Activated T-helper 1 cell treated with anti-CD3 and anti-CD28 coated beads, Interleukin-2, amount 50 U/mL, for 16 hours (primary cell): Measurements from ENCODE around the gene SLC25A26.

ENCODE experiments used
- DNase-seq, 2 donors: peaks; one replicate each; pipeline ENCODE4 v3.0.0-alpha.2; 2020; ENCODE audit warnings: low read depth in 1 of 2, low spot score in 1 of 2

The SLC25A26 gene

DNA sequence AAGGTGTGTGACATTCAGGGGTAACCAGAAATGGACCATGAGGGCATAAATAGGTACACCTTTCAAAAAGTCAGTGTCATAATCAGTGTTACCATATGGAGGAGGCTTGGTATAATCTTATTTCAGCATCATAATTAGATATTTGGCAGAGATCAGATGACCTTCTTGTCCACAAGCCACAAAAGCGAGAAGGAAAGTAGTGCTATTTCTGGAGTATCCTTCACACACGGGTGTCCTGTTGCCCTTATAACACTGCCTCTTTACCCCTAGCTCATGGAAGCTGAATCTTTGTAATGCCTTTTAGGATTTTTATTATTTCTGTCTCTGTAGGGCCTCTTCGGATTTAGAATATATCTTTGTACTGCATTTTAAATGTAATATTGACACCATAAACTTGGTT is 147.2 kb downstream of the SLC25A26 start:
- DNase-seq = no peak

DNA sequence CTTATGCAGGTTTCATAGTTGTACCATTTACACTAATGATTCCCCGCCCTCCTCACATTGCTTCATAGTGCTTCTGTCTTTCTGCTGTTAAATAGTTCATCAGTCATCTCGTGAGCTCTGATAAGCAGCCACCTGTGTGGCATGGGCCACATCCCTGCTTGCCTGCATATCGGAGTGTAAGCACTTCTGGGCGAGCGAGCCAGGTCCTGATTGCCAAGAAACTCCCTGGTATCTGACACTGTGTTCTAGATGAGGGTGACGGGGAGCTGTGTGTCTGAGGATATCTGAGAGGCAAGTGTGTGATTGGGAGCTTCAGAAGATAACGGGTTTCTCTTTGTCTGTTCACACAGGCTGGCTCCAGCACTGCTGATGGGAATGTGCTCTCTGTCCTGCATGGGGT is 149.4 kb downstream of the SLC25A26 start:
- DNase-seq = no peak

DNA sequence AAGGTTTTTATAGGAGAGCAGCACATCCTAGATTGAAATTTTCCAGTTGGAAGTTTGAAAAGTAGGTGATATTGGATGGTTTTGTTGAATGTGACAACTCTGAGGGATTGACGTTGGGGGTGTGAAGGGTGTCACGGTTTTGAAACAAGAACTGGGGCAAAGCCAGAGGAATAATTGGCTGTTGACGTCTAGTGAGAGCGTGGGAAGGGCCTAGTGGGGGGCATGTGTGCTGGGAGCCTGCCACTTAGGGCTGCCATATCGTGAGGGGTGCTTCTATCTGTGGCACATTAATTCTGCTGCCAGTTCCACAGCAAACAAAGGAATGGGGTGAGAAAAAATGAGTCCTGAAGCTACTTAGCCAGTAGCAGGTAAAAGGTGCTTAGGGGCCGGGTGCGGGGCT is 150.6 kb downstream of the SLC25A26 start:
- no peak for DNase-seq

DNA sequence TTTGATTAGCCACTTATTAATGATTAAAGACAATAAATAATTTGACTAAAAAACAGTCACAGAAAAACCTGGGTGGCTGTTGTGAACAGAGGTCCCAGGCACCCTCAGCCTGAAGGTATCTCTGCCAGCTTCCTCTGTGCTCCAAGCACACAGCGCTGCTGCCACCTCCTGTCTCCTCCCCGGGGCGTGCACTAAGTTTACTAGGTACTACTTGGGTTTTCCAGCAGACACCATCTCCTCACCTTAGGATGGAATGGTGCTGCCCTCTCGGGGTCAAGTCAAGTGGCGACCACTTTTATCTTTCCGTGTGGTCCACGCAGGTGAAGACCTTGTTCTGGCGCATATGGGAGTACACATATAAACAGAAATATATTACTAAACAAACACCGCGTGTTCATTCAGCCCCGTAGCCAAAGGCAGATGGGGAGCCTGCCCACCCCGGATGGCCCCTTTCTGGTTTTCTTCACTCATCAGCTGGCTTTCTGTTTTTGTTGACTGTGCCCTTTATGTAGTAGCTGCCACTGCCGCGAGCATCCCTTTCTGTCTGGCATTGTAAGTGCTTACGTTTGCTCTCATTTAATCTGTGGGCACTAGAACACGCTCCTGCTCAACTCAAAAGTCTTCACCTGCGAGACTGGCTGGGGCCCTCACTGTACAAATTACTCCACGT is 152.0 kb downstream of the SLC25A26 start:
- DNase-seq = peak in 1 of 2 donors; percentile 20

DNA sequence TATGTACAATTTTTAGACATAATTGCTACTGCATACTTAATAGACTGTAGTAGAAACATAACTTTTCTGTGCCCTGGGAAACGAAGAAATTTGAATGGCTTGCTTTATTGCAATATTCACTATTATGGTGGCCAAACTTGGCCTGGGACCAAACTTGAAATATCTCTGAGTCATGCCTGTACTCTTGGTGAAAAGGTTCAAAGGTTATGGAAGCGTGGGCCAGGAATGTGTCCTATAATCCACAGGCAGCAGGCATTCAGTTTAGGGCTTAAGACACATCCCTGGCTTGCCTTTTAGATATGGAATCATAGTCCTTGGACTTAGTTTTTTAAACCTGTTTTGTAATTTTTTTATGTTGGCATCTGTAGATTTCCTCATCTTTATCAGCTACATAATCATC is 155.8 kb downstream of the SLC25A26 start:
- no peak for DNase-seq

DNA sequence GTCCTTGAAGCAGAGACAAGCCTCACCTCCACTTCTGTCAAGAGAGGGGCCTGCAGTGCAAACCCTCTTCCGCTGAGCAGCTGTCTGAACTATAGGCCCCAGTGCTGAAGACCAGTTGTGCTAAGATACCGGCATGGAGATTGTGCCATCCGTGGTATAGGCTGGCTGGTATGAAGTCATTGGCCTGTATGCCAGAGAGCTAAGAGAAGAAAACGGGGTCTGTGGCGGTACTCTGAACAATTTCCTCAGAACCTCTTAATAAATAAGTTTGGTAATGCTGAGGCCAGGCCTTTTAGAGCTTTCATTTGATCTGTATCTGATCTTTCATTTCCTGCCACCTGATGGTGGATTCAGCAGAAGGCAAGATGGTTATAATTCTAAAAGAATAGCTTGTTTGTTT is 157.0 kb downstream of the SLC25A26 start:
- no peak for DNase-seq

DNA sequence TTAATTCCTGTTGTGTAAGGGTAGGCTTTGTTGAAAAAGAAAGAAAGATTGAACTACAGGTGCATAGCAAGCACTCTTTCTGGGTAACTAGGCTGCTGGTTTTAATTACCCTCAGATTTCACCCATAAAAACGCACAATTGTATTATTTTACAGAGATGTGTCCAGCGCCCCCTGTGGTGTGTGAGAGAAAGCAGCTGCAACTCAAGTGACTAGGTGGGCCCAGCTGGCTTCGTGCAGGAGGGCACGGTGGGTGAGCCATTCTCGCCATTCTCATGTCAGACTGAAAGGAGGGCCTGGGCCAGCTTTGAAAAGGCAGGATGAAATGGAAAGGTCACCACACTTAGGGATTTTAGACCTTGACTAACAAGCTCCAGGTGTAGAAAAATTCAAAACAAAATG is 157.5 kb downstream of the SLC25A26 start:
- peak; percentile 19 to 26 for DNase-seq

DNA sequence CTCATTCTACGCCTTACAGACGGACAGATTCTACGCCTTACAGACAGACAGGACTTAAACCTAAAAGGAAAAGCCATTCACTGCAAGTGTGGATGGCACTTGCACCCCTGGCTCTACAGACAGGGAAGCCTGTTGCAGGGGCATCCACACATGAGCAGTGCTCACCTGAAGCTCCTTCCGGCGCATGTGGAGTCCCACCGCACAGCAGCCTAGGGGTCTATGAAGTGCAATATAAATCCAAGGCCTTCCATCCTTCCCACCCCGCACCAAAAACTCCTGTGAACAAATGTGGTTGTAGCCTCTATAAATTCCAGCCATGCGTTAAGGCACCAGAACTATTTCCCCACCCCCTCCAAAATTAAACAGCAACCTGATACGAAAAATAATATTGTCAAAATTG is 158.8 kb downstream of the SLC25A26 start:
- DNase-seq = no peak

DNA sequence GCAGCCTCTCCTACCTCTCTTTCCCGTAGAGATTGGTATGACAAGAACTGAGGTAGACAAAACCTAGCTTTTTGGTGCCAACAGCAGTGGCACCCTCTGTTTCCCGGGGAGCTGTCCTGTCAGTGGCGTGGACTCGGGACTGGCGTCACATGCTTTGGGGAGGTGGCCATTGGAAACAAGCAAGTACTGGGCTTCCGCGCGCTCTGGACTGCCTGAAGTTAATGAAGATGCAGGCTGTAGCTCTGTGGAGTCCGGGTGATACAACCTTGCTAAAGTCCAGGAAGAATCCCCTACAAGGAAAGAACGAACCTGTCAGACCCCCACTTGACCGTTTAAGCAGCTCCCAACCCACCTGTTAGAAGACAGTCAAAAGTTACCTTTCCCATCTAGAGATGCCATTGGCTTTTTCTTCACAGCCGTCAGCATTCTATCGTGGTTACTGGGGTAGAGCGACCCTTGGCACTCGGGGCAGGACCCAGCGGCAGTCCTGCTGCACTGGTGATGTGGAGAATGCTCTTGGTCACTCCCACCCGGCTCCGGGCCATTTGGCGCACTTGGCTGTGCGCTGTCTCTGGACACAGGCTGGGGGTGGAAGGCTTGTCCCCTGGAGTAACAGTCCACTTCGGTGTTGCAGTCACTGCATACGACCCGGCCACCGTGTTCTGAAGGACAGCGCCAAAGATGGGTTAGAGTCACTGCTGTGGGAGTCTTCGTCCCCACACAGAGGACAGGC is 159.6 kb downstream of the SLC25A26 start:
- DNase-seq = no peak

DNA sequence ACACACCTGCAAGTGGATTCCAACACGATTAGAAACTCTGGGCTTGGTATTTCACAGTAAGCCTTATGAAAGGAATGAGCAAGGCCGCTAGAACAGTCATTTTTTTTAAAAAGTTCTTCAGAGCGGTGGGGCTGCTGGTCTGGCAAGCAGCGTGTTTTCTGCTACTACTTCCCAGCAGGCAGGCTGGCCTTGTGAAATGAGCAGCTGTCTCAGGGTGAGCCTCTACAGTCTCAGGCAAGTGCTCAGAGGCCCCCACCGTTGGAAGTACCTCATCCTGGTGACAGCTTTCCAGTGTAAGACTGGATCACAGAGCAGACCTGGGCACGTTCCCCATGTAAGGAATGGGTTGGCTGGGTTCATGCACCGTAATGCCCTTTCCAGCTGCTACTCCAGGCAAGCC is 160.8 kb downstream of the SLC25A26 start:
- no peak for DNase-seq

DNA sequence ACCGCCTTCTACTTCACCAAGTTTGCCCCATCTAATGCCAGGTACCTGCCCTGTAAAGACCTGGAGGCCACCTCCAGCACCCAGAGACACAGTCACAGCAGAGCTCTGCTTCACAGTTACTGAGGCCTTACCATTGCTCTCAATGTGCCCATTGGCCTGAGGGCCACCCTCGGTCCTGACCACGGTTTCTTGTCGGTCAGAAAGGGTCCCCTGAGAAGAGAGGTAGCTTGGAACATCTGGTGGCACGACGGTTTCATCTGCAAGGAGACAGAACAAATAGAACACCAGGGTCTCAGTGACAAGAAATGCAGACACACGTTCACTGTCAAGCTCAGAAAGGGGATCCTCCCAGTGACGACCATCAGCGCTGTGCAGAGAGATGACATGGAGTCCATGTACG is 161.3 kb downstream of the SLC25A26 start:
- no peak for DNase-seq

DNA sequence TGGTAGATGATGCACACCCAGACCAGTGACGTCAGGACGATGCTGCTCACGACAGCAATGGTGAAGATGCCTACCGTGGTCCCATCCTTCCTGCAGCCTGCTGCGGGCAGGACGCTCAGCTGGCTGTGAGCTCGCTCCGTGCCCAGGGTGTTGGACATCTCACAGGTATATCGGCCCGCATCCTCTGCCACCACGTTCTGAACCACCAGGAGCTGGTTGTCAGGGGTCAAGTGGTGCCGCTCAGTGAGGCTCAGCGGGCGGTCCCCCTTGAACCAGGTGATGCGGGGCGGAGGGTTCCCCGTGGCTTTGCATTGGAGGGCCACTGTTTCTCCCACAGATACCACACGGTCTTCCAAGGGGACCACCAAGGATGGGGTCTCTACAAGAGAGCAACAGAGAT is 162.2 kb downstream of the SLC25A26 start:
- DNase-seq = no peak

DNA sequence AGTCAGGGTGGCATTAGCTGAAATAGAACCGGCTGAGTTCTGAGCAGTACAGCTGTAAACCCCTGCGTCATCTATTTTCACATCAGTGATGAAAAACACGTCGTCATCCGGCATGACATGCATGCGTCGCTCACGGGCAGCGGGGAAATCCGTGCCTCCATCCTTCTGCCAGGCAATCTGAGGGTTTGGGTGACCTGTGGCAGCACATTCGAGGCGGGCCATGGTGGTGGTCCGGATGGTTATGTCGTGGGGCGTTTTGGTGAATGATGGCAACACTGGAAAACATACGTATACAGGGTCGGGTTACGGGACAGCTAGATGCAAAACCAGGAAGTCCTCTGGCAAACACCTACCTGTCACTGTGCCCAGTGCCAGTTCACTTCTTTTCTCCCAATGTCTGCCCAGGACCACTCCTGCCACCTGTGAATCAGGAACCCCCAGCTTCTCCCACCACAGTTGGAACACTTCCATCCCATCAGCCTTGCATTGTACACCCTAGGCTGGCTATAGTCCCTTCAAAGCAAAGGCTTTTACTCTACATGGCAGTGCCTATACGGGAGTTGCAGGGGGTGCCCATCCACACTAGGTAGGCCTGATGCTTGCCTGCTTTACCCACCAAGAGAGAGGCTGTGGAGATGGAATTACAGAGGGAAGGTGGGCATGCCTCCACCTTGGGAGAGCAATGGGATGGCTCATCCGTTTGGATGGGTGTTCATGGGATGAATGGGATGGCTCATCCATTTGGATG is 163.4 kb downstream of the SLC25A26 start:
- DNase-seq = no peak

DNA sequence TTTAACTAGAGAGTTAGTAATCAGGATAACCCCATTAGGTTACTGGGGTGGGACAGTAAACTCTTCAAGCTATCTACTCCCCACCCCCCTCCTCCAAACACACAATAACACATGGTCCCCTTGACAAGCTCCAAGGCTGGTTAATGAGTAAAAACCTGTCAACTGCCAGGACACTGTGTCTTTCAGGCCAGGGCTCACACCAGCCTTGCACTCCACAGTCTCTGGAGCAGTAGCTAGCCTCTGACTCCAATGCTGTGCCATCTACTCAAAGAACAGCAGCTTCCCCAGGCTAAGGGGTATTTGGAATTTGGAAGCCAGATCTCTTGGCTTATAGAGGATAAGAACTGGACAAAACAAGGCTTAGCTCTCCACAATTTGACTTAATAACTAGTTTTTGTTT is 164.3 kb downstream of the SLC25A26 start:
- DNase-seq = no peak

DNA sequence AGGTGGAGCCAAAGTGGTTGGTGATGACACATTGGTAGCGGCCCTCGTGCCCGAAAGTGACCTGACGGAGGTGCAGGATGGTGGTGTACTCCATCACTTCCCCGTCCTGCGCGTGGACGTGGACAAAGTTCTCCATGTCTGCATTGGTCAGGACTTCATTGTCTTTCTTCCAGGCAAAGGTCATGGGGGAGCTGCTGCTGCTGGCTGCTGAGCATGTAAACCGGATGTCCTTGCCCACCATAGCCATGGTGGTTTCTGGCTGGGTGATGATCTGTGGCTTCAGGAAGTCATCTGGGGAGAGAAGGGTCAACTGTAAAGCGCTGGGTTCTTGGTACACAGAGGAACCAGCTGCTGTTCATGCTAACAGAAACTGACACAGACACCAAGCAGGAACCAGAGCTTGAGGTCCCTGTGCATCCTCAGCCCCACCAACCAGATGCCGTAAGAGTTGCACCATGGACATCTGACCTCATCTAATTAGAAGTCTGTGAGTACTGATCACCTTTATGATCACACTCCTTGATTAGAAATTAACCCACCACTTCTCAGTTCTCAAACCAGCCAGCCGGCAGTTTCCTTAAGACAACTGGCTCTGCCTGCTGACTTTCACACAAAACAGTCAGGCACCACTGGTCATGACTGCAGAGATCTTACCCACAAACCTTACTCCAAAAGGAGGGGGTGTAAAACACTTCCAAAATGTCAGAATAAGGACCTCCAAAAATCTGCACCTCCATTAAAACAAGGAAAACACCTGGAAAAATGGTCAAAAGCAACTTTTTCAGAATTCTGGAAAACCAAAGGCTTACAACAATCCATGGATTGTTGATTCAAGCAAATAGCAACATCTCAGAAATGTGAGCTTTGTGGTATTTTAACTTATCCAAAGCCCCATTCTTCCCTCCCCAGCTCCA is 165.5 kb downstream of the SLC25A26 start:
- no peak for DNase-seq

DNA sequence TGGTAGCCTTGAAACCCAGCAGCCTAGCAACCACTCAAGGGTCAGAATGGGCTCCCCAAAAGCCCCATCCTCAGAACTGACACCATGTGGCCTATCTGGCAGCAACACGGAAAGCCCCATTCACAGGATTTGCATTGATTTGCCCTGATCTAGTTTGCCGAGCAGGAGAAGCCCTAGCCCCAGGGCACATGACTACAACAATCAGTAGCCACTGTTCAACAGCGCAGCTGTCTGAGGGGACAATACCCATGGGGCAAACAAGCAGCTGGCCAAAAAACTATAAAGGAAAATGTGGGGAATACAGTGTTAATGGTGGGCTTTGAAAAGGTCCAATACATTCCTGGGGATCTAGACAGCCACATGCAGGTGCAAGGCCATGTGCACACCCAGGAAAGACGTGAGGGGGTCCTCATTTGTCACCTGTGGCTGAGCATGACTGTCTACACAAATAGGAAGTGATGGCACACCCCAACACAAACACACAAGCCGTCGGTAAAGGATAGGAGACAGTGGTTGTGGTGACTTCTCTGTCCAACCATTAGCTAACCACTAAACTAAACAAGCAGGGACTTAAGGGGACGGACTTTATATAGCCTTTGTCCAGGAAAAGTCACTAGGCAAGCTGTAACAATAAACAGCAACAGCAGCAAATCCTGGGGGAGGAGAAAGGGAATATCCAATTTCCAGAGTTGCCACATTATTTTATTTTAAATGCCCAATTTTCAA is 166.3 kb downstream of the SLC25A26 start:
- DNase-seq = no peak

DNA sequence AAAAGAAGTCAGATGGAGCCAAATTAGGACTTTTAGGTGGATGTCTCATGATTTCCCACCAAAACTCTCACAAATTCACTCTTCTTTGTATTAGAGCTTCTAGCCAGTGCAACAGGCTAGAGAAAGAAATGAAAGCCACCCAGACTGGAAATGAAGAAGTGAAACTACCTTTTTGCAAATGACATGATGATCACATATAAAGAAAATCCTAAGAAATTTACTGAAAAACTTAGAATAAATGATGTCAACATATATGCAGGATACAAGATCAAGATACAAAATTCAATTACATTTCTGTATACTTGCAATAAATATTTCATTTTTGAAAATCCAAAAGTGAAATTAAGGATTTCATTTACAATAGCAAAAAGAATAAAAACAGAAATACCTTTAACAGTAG is 169.2 kb downstream of the SLC25A26 start:
- DNase-seq = no peak

DNA sequence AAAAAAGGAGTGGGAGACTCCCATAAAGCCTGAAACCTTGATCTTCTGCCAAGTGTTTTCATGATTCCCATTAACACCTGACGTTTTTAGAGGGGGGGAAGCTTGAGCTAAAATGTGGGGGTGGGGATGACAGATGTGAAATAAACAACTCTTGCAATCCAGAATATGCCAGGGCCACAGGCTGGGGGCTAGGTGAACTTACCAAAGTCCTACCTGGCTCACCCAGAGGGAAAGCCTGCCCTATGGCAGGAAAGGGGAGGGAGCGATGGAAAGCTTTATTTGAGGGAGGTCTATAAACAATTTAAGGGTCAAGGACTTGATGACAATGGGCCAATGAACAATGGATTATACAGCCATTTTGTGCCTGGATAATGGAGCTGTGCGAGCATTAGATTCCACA is 171.7 kb downstream of the SLC25A26 start:
- DNase-seq = no peak

DNA sequence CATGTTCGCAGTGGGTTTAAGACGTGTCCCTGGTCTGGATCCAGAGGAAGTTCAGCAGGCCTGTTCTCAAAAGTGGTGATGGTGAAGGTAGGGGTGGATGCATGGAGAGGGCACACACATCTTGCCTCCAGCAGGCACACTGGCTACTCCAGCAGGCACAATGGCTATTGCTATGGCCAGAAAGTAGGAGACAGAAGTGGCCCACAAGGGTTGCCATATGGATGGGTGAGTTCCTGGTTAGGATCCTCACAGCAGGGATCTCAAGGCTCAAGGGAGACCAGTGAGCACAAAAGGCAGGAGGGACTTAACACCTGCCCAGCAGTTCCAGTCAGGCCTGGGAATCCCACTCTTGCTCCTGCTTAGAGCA is 172.1 kb downstream of the SLC25A26 start:
- no peak for DNase-seq

DNA sequence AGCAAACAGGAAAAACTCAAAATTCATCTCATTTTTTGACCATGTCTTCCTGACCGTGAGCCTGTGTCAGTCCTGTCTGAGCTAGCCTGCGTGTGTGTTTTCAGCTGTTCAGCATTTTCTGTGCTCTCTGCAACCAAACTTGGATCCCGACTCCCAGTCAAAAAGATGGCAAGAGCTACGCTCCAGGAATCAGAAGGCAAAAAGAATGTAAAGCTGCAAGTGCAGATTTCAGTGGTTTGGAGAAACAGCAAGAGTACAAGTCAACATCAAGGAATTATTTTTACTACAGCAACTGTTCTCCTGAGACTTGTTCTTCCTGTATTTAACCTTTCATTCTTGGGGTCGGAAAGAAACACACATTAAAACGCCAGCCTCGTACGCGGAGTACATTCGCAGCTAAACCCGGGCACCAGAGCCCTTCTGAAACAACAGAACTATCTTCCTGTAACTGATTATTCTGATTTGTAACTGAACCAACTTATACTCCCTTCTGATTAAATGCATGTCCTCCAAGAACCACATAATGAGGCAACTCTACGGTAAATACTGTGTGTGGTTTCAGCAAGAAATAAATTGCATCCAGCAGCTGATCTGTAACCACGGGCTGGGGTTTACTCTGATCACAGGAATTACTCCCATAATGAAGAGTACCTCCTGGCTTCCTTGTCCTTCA is 172.7 kb downstream of the SLC25A26 start:
- DNase-seq = no peak
